ENCODE data around the gene LCN6.

DNA sequence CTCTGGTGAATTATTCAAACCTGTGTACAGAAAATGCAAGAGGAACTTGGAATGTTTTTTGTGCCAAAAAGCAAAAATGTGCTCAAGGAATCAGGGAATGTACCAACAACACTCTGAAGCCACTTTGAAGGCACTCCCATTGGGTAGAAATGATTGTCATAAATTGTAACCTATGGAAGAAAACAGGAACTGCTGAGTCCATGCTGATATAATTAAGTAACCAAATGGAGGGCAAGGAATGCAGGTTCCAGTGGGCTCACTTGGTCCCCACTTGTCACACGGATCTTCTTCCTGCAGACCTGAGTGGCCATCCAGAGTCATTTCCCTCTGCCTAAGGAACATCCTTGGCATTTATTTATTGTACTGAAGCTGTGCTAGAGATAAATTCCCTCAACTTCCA is 2.9 kb upstream of the LCN6 start:
- TF ChIP-seq, protein P1, sequence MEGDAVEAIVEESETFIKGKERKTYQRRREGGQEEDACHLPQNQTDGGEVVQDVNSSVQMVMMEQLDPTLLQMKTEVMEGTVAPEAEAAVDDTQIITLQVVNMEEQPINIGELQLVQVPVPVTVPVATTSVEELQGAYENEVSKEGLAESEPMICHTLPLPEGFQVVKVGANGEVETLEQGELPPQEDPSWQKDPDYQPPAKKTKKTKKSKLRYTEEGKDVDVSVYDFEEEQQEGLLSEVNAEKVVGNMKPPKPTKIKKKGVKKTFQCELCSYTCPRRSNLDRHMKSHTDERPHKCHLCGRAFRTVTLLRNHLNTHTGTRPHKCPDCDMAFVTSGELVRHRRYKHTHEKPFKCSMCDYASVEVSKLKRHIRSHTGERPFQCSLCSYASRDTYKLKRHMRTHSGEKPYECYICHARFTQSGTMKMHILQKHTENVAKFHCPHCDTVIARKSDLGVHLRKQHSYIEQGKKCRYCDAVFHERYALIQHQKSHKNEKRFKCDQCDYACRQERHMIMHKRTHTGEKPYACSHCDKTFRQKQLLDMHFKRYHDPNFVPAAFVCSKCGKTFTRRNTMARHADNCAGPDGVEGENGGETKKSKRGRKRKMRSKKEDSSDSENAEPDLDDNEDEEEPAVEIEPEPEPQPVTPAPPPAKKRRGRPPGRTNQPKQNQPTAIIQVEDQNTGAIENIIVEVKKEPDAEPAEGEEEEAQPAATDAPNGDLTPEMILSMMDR (IDR thresholded peaks at IDR 0.05), result no peak
- TF ChIP-seq POLR2A (IDR thresholded peaks at IDR 0.05), result no peak
